CD4-positive, alpha-beta T cell treated with Interleukin-2 at 100 ng/mL for 4 hours (primary cell): ENCODE results near the gene ZNF14.
"Not testable (repeated sequence)": the region's sequence is repeated elsewhere in the genome, so short reads cannot be mapped to it uniquely, and the experiment has no call there.

Experiments used
- DNase-seq: peaks from one replicate; pipeline ENCODE4 v3.0.0-alpha.2; 2020; ENCODE audit warnings: low spot score

ZNF14 gene

GRCh38 chr19:19687090-19687489 is 45.8 kb downstream of the ZNF14 start:
- no peak for DNase-seq

DNA sequence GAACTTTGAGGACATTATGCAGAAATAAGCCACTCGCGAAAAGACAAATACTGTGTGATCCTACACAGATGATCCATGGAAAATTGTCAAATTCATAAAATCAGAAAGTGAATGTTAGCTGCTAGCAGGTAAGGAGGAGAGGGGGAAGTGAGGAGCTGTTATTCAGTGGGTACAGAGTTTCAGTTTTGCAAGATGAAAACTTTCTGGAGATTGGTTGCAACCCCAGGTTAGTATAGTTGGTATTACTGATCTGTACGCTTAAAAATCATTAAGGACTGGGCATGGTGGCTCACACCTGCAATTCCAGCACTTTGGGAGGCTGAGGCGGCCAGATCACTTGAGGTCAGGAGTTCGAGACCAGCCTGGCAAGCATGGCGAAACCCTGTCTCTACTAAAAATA is 46.3 kb downstream of the ZNF14 start:
- DNase-seq, result no peak

DNA sequence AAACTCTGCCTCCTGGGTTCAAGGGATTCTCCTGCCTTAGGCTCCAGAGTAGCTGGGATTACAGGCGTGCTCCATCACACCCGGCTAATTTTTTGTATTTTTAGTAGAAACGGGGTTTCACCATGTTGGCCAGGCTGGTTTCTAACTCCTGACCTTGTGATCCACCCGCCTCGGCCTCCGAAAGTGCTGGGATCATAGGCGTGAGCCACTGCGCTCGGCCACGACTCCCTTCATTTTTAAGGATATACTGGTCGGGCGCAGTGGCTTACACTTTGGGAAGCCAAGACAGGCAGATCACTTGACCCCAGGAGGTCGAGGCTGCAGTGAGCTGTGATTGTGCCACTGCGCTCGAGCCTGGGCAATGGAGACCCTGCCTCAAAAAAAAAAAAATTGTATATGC is 46.8 kb downstream of the ZNF14 start:
- DNase-seq, result not testable (repeated sequence)

GRCh38 chr19:19679176-19680073 is 53.5 kb downstream of the ZNF14 start:
- no peak for DNase-seq

DNA sequence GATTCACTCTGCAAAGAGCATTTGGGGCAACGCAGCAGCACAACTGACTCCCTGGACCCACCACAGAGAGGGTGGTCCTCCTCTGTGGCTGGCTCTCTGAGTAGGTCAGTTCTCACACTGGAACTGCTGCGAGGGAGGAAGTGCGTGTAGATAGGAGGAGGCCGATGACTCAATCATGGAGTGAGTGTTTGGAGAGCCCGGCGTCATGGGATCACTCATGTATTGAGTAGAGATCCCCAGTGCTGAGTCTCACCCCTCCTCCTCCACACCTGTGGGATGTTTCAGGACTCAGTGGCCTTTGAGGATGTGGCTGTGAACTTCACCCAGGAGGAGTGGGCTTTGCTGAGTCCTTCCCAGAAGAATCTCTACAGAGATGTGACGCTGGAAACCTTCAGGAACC is 55.3 kb downstream of the ZNF14 start:
- DNase-seq, result no peak

- DNase-seq, result no peak
These were observed 58.6 kb downstream of the ZNF14 start for GRCh38 chr19:19674315-19674714.

DNA sequence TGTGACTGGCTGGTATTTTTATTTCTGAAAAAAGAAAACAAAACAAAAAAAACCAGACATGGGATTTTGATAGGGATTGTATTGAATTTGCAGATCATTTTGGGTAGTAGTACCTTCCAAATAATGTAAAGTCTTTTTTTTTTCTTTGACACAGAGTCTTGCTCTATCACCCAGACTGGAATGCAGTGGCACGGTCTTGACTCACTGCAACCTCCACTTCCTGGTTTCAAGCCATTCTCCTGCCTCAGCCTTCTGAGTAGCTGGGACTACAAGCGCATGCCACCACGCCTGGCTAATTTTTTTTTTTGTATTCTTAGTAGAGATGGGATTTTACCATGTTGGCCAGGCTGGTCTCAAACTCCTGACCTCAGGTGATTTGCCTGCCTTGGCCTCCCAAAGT is 60.1 kb downstream of the ZNF14 start:
- no peak for DNase-seq

DNA sequence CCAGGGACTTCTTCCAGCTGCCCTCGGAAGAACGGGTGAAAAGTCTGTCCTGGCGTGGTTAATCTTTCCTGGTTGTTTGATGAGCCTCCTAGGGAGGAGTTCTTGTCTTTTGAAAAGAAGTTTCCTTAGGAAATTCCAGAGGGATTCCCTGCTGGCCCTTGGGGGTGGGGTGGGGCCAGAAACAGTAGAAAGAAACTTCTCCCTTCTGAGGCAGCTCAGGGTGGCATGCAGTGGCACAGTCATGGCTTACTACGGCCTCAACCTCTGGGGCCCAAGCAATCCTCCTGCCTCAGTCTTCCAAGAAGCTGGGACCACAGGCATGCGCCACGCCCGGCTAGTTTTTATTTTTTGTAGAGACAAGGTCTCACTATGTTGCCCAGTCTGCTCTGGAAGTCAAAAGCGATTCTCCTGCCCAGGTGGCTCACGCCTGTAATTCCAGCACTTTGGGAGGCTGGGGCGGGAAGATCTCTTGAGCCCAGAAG is 62.8 kb downstream of the ZNF14 start:
- peak; percentile 23 for DNase-seq

DNA sequence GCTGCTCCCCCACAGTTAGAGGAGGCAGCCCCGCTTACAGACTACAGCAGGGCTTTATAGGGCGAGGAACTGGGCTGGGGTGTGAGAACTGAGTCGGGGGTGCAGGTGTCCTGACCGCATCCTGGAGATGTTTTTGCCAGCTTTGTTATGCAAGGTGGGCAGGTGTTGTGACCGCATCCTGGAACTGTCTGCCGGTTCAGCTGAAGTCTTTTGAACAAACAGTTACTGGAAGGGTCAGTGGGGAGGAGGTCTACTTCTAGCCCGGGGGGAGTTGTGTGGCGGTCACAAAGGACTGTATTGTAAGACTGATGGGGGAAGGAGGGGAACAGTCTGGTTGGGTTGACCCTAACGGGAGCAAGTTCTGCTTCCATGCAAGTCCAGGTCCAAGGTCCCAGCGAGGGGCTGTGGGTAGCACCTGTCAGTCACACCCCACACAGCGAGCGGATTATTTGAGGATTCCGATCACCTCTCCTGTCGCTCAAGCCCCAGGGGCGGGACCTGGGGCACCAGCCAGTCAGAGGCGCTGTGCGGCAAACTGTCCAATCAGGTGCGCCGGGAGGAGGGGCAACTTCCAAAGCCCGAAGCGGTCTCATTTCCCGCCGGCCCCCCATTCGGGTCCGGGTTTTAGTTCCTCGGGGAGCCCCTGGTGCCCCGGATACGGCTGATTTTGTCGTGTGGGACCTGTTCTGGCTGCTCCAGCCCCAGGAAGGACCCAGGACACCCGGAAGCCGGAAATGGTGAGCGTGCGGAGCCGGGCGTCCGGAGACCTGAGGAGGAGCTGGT is 64.5 kb downstream of the ZNF14 start, which contains the start of gene ZNF101:
TSS of gene ZNF101 (plus strand) at position 610 of the 783 bp plus-strand sequence. CDS start at position 735, 125 bp downstream.
- DNase-seq, result peak; percentile 95

- not testable (repeated sequence) for DNase-seq
These were observed 67.4 kb downstream of the ZNF14 start for GRCh38 chr19:19665420-19665948.

DNA sequence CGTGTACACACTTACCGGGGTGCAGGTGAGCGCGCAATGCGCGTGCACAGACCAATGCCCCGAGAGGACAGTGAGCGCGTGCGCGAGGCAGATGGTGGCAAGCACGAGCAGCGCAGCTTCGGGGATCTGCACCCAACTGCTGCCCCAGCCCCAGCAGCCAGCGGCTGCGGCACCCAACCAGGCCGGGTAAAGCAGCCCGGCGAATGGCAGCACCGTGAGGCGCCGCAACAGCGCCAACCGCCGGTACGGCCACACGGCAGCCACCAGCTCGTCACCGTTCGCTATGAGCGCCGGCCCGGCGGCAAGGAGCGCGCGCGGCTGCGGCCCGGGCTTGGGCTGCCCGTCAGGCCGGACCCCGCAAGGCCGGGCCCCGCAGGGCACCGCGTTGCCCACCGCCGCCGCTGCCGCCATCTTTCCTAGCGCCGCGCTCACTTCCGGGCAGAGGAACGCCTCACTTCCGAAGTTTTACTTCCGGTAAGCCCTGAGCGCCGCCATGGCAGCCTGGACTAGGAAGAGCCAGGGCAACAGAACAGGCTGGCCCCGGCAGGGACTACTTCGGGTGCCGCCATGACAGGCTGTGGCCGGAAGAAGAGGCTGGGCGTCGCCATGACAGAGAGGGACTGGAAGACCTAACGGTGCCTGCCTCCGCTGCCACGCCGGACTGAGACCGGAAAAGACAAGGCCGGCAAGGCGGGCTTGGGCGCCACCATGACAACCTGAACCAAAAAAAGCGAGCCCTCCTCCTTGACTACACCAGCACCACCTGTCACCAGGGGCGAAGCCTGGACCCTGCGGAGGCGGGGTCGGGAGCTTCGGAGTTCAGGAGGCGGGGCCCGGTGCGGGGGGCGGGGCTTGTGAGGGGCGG is 69.4 kb downstream of the ZNF14 start, which contains the start of gene ATP13A1:
TSS of gene ATP13A1 (minus strand) at position 421 of the 865 bp plus-strand sequence. CDS start at position 411, 10 bp downstream.
- peak; percentile 98 for DNase-seq

- peak; percentile 2 for DNase-seq
These were observed 70.0 kb downstream of the ZNF14 start for GRCh38 chr19:19662871-19663255.

DNA sequence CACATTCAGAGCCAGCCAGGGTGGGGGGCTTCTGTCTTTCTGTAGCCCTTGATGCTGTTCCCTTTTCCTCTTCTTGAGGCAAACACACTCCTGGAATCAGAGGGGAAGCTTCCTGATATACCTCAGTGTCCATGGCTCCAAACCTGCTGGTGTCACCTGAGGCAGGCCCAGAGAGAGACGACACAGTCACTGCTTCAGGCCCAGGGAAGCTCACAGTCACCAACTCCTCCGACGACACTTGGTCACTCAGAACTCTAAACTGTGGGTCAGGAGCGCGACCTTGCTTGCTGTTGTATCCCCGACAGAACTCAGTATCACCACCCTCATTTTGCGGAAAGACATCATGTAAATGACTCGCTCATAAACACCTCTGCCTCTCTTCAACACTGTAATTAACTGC is 70.6 kb downstream of the ZNF14 start:
- DNase-seq, result no peak

GRCh38 chr19:19661675-19662251 is 71.1 kb downstream of the ZNF14 start:
- peak; percentile 50 for DNase-seq

- DNase-seq, result no peak
These were observed 71.7 kb downstream of the ZNF14 start for GRCh38 chr19:19661141-19661674.
